ENCODE data around the gene COX4I2. TPM values are rescaled to one million over a fixed set of nuclear protein-coding genes. Genes with fewer than 3 reads are reported as not detected.
"Not testable (repeated sequence)": the region's sequence is repeated elsewhere in the genome, so short reads cannot be mapped to it uniquely, and the experiment has no call there.

The COX4I2 gene
- total RNA-seq, 1 experiment from 2014 or later, result not detected

GRCh38 chr20:31648104-31648503 lies 10.4 kb downstream of the COX4I2 start:
- DNase-seq (ENCODE audit: low read depth), result not testable (repeated sequence)

GRCh38 chr20:31652917-31653396 lies 15.2 kb downstream of the COX4I2 start:
- no peak for DNase-seq (ENCODE audit: low read depth)

- no peak for DNase-seq (ENCODE audit: low read depth)
Measured at GRCh38 chr20:31653561-31653960, 15.8 kb downstream of the COX4I2 start.

DNA sequence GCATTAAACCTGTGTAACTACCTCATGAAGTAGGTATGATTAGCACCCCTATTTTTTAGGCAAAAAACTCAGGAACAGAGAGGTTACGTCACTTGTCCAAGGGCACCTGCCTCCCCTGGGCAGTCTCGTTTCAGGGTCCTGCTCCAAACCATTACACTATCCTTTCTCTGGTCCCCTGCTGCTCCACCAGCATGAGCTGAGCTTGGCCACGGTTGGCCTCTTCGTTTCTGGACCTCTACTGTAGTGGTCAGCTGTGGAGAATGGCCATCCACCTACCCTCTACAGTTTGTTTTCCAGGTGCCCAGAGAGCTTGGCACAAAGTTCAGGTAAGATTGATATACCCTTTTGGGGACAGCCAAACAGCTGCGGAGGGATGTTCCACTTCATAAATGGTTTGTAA lies 16.8 kb downstream of the COX4I2 start:
- no peak for DNase-seq (ENCODE audit: low read depth)

DNA sequence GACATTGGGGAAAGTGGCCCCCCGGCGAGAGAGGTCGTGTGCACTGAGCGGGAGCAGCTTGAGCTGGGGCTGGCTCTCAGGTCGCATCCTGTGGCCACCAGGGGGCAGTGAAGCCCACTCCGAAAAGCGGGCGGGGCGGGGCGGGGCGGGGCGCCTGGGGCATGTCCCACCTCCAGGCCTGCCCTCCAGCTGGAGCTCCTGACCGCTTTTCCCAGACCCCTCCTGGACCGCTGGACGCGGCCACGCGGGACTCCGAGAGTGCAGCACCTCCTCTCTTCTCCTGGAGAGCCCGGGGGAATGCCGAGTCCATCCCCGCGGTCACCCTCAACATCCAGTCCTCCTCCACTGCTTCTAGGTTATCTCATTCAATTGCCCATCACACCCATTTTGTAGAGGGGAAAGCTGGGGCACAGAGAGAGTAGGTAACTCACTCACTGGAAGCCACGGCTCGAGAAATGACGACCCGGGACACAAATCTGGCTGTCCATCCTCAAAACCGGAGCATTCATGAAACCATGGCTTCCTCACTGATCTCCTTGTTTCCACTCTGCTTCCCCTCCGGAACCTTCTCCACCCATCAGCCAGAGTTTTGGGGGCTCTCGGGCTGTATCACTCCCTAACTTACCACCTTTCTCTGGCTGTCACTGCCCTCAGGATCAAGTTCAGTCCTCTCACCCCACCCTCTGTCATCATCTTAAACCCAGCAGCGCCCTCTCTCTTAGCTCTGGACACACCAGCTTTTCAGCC lies 24.1 kb downstream of the COX4I2 start:
- DNase-seq (ENCODE audit: low read depth), result peak; percentile 56

DNA sequence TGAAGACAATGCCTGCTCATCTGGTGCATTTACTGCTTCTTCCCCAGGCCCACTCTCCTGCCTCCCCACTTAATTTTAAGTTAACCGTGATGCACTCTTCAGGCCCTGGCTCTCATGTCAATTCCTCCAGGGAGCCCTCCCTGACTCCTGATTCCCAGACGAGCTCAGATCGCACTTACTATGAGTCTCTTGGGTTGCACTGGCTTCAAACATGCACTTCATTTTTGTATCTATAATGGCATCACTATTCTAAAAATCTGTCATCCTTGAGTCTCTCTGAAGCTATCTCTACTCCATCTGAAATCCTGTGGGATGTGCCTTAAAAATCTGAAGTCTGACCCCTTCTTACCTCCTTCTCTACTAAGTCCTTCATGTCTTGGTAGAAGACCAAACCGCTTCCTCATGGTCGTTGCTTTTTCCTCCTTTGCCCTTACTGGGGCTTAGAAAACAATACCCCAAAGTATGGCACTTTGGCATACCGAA lies 24.7 kb downstream of the COX4I2 start:
- no peak for DNase-seq (ENCODE audit: low read depth)

- no peak for DNase-seq (ENCODE audit: low read depth)
Measured at GRCh38 chr20:31663524-31663837, 25.8 kb downstream of the COX4I2 start.

DNA sequence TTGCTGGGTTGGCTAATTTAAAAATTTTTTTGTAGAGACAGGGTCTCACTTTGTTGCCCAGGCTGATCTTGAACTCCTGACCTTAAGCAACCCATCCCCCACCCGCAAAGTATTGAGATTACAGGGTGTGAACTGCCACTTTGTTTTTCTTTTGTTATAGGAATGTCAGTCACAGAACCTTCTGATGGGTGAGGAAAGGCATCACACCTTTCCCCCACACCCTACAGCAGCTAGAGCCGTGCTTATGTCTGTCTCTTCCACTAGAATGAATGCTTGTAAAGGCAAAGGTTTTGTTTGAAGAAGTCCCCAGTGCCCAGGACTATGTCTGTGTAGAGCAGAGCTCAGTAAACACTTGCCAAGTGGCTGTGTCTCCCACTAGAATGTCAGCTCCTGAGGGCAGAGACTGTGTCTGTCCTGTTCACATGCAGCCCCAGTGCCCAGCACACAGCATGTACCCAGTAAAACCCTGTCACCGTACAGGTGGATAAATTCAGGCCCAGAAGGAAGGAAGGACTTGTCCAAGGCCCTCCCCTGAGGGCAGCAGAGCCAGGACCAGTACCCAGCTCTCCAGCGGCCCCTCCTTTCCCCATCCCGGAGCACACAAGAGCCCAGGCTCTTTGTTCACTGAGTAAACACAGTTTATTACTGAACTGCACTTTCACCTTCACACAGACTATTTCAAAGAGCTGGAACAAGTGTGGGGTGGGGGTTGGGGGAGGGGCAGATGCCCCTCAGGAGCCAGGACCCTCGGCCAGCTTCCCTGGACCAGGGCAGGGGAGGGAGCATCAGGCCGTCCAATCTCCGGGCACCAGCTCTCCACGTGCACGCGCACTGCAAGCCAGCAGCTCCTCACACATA lies 26.4 kb downstream of the COX4I2 start:
- no peak for DNase-seq (ENCODE audit: low read depth)

DNA sequence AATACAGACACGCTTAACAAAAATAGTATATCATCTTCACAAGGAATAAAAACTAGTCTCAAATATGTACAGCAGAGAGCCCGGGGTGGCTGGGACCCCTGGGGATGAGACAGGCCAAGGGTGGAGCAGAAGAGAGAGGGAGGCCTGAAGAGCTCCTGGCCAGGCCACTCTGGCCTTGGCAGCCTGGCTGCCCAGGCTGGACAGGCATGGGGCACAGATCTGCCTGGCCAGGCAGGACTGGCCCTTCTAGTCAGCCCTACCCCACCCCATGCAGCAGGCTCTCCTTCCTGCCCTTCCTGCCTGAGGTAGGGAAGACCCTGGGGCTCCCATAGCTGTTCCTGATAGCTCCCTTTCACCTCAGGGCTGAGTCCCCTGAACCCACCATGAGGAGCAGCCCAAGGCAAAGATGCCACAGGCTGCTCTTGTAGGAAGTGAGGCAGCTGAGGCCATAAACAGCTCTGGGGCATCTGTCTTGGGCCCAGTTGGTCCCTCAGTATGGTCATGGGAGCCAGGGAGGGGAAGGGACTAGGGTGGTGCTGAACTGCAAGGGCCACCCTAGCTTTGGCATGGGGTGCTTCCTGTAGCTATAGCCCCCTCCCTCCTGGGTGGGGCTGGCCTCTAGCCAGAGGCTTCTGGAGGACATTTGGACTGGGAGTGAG lies 27.1 kb downstream of the COX4I2 start:
- no peak for DNase-seq (ENCODE audit: low read depth)

DNA sequence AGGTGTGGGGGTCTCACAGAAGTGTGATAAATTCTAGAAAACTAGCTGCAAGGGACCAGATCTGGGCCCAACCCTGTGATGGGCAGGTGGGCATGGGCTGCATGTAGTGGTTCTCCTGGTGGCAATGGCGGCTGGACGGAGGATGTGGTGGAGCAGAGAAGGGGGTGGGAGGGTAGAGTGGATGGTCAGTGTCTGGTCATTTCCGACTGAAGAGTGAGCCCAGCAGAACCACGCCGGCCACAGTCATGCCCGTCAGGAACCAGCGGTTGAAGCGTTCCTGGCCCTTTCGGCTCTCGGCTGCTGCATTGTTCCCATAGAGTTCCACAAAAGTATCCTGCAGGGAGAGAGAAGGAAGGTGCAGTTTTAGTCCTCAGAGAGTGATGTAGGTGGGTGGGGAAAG lies 28.0 kb downstream of the COX4I2 start:
- no peak for DNase-seq (ENCODE audit: low read depth)

- DNase-seq (ENCODE audit: low read depth), result no peak
Measured at GRCh38 chr20:31666258-31667042, 28.7 kb downstream of the COX4I2 start.

GRCh38 chr20:31667315-31668285 lies 29.9 kb downstream of the COX4I2 start:
- DNase-seq (ENCODE audit: low read depth), result no peak

DNA sequence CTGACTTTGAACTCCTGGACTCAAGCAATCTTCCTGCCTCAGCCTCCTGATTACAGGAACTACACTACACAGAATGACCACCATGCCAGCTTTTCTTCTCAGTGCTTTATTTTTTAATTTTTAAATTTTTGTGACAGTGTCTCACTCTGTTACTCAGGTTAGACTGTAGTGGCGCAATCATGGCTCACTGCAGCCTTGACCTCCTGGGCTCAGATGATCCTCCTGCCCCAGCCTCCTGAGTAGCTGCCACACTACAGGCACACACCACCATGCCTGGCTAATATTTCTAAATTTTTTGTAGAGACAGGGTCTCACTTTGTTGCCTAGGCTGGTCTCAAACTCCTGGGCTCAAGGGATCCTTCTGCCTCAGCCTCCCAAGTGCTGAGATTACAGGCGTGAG lies 31.2 kb downstream of the COX4I2 start:
- not testable (repeated sequence) for DNase-seq (ENCODE audit: low read depth)

GRCh38 chr20:31669876-31670275 lies 32.2 kb downstream of the COX4I2 start:
- no peak for DNase-seq (ENCODE audit: low read depth)

DNA sequence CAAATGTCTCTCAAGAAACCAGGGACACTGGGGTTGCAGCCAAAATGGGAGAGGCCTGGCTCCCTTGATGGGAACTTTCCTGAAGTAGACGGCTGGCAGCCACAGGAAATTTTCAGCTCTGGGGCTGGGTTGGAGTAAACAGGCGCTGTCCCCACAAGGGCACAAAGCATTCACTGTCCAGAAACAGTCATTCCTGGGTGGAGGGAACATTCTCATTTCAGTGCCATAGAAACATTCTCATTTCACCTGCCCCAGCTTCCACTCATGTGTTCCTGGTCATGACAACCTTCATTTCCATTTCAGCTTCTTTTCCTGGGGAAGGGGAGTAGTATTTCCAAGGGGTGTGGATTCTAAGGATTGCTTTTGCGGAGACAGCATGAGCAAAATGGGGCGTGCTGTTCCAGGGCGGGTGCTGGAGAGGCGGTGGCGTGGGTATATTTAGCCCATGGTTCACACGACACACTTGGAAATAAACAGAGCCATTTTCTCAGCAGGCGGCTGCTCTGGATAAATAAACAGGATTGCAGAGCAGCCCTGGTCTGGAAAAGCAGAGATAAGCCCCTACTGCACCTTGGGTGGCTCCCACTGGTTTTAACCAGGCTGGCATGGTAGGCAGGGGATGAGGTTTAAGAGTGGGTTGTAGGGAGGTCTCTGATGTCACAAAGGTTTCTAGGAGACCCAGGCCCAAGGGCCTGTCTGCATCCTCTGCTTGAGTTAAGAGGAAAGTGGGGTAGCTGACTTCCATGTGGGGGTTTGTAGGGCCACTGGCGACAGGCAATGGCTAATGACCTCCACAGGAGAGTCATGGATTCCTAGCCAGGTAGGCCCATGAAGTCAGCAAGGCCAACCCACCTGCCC lies 32.9 kb downstream of the COX4I2 start:
- no peak for DNase-seq (ENCODE audit: low read depth)

GRCh38 chr20:31671324-31671723 lies 33.6 kb downstream of the COX4I2 start:
- no peak for DNase-seq (ENCODE audit: low read depth)

GRCh38 chr20:31673435-31673834 lies 35.7 kb downstream of the COX4I2 start:
- no peak for DNase-seq (ENCODE audit: low read depth)

GRCh38 chr20:31673943-31674463 lies 36.3 kb downstream of the COX4I2 start:
- DNase-seq (ENCODE audit: low read depth), result no peak

Measured in HT1080 (cell line).